ENCODE measurements around the gene NPTX1. TPM values are rescaled to one million over a fixed set of nuclear protein-coding genes. Genes with fewer than 3 reads are reported as not detected.

The NPTX1 gene
- total RNA-seq, 2 experiments from 2014 or later, result 0.22 TPM; not detected in 1

DNA sequence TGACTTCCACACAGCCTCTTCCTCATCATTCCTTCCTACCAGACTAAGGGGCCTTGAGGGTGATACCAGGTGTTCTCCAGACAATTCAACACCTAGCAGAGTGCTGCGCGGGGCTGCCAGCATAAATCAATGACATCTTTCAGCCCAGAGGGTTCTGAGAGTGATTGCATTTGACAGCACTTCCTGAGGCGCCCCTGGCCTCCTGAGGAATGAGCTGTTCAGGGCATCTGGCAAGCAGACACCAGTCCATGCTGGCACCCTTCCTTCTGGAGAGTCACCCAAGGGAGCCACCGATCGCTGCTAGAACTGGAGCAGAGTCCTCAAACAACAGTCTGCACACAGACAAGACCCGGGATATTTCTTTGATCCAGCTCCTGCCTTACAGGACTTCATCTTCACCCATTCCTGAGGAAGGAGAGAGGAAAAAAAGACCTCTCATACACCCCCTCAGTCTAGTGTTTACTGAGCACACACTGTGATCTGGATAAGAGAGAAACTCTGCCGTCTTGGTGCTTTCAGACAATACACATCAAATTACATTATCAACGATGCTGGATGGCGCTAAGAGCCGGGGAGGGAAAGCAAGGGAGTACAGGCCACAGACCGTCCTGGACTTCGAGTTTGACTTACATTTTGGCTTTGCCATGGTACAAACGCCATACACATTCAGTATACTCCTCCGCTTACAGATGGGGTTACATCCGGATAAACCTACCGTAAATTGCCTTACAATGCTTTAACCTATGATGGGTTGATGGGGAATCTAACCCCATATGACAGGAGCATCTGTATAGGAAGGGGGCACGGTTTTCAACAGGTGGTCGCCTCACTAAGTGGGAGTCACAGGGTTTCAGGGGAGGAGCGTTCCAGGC is 23.0 kb downstream of the NPTX1 start:
- Histone ChIP-seq H3K4me2 (ENCODE audit: low read length) (peak overlapping the region; percentile 84), H2AFZ (ENCODE audit: low read length) (no peak overlapping the region), H3K79me2 (ENCODE audit: insufficient read depth, low read depth, low read length) (no peaks in the 10 kb centered on the region), H4K20me1 (ENCODE audit: insufficient read depth, low read length) (no peaks in the 10 kb centered on the region), H3K9me3 (ENCODE audit: low read length) (no peaks in the 10 kb centered on the region), H3K4me3 (ENCODE audit: low read depth, low read length, poor library complexity, severe bottlenecking) (peak overlapping the region; percentile 80), H3K36me3 (ENCODE audit: insufficient read depth, low read length) (no peaks in the 10 kb centered on the region), H3K9me2 (ENCODE audit: insufficient read depth, low read length) (no peaks in the 10 kb centered on the region), H3K27ac (ENCODE audit: low read depth, low read length, poor library complexity, severe bottlenecking) (no peak overlapping the region), H3K4me1 (ENCODE audit: insufficient read depth, low read length, poor library complexity, severe bottlenecking) (peaks cover 27% of the 10 kb centered on the region)
- intact Hi-C loops (cut with micrococcal nuclease; ENCODE audit: unreplicated experiment), result no loop called here
- no peak for DNase-seq (ENCODE audit: low spot score)
- BruUV-seq (replicated peaks), result TSS peak; percentile 89
- ChIA-PET CTCF (ENCODE audit: unreplicated experiment) (no interaction called here), POLR2A (interaction anchor here (1.5 kb wide), 2 partner anchors 307 to 322 kb away, joined by 3 to 4 read pairs; no protein-coding TSS in a partner anchor)
- TF ChIP-seq EZH2phosphoT487 (IDR thresholded peaks at IDR 0.05; ENCODE audit: borderline replicate concordance, low read depth, low read length), result no peak
- TF ChIP-seq, protein P1, sequence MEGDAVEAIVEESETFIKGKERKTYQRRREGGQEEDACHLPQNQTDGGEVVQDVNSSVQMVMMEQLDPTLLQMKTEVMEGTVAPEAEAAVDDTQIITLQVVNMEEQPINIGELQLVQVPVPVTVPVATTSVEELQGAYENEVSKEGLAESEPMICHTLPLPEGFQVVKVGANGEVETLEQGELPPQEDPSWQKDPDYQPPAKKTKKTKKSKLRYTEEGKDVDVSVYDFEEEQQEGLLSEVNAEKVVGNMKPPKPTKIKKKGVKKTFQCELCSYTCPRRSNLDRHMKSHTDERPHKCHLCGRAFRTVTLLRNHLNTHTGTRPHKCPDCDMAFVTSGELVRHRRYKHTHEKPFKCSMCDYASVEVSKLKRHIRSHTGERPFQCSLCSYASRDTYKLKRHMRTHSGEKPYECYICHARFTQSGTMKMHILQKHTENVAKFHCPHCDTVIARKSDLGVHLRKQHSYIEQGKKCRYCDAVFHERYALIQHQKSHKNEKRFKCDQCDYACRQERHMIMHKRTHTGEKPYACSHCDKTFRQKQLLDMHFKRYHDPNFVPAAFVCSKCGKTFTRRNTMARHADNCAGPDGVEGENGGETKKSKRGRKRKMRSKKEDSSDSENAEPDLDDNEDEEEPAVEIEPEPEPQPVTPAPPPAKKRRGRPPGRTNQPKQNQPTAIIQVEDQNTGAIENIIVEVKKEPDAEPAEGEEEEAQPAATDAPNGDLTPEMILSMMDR (conservative IDR thresholded peaks at IDR 0.05; ENCODE audit: low read length), result no peak

DNA sequence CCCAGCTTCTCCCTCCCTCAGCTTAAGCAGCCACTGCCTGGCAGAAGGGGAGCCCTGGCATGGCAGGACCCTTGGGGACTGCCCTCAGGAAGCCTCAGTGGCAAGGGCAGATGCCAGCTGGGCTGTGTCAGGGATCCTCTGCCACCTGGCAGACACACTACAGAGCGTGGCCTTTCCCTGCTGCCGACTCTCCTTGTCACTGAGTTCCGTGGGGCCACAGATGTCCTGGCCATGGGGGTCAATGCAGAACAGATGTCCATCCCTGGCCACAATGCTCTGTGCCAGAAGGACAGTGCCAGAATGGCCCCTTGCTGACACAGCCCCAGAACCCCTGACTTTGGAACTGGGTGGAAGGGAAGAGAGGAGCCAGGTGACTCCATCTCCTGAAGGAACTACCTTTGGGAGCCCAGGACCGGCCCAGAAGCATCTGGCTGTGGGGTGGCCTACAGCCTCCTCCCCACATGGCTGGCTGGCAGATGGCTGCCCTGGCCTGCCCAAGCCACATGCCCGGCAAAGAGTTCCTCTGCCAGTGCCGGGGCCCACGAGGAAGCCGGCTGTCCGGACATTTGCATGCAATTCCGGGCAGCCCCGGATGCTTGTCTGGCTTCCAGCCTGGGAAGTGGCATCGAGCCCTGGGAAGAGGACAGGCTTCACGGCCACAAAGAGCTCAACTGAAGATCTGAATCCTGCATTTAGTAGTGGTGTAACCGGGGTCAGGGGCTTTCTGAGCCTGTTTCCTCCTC is 24.1 kb downstream of the NPTX1 start:
- peaks cover 23% of the 10 kb centered on the region for H3K4me1 ChIP-seq (ENCODE audit: insufficient read depth, low read length, poor library complexity, severe bottlenecking)
- H3K9me3 ChIP-seq (ENCODE audit: low read length), result no peaks in the 10 kb centered on the region
- no peaks in the 10 kb centered on the region for H4K20me1 ChIP-seq (ENCODE audit: insufficient read depth, low read length)
- no peak overlapping the region for H2AFZ ChIP-seq (ENCODE audit: low read length)
- intact Hi-C loops (cut with micrococcal nuclease; ENCODE audit: unreplicated experiment), result no loop called here
- TF ChIP-seq, protein P1 (conservative IDR thresholded peaks at IDR 0.05; ENCODE audit: low read length), result no peak
- no peak for TF ChIP-seq EZH2phosphoT487 (IDR thresholded peaks at IDR 0.05; ENCODE audit: borderline replicate concordance, low read depth, low read length)
- ChIA-PET CTCF (ENCODE audit: unreplicated experiment) (no interaction called here), POLR2A (no interaction called here)
- no peak overlapping the region for H3K4me3 ChIP-seq (ENCODE audit: low read depth, low read length, poor library complexity, severe bottlenecking)
- no TSS peak for BruUV-seq (replicated peaks)
- no peak overlapping the region for H3K27ac ChIP-seq (ENCODE audit: low read depth, low read length, poor library complexity, severe bottlenecking)
- H3K36me3 ChIP-seq (ENCODE audit: insufficient read depth, low read length), result no peaks in the 10 kb centered on the region
- no peaks in the 10 kb centered on the region for H3K9me2 ChIP-seq (ENCODE audit: insufficient read depth, low read length)
- DNase-seq (ENCODE audit: low spot score), result no peak
- no peak overlapping the region for H3K4me2 ChIP-seq (ENCODE audit: low read length)
- no peaks in the 10 kb centered on the region for H3K79me2 ChIP-seq (ENCODE audit: insufficient read depth, low read depth, low read length)
